ENCODE results near the gene HLA-A.
"Not testable (repeated sequence)": the region's sequence is repeated elsewhere in the genome, so short reads cannot be mapped to it uniquely, and the experiment has no call there.

Gene HLA-A

DNA sequence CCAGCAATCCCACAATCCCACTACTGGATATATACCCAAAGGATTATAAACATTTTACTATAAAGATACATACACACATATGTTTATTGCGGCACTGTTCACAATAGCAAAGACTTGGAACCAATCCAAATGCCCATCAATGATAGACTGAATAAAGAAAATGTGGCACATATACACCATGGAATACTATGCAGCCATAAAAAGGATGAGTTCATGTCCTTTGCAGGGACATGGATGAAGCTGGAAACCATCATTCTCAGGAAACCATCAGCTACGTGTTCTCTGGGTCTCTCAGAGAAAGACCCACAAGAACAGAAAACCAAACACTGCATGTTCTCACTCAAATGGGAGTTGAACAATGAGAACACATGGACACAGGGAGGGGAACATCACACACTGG, 21.4 kb downstream of the HLA-A start:
- DNase-seq: not testable (repeated sequence)

DNA sequence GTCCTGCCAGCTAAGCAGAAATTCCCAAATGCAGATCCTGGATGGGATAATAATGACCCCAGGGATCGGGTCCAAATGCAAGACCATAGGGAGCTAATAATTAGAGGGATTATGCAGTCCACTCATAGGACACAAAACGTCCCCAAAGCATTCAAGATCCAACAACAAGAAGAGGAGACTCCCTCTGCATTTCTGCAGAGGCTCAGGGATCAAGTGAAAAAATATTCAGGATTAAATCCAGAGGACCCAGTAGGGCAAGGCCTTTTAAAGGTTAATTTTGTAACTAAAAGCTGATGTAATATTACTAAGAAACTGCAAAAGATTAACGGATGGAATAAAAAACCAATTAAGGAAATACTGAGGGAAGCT, 22.2 kb downstream of the HLA-A start:
- DNase-seq: no peak

DNA sequence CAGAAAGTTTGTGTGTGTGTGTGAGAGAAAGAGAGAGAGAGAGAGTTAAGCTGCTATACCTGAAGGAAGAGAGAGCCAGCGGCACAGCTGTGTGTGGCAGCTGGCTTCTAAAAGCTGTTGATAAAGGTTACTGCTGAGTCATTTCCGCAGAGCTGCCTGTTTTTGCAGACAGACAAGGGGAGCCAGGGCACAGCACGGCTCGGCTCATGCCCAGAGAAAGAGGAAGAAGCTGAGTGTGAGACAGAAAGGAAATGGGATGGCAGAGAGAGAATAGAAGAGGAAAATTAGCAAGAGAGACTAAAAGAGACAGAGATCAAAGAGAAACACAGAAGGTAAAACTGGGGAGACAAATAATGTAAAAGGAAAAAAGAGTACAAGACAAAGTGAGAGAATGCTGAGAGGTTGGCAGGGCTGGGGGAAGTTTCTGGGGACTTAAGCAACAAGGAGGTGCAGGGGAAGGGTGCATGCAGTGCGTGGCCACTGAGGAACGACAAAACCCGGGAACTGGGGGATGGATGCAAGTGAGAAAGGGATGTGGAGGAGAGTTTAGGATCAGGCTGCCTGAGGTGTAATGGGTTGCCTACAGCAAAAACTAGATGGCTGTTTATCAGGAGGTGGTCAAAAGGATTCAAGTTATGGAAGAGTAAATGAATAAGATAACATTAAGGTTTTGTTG, 22.7 kb downstream of the HLA-A start:
- peak; percentile 90 for DNase-seq

DNA sequence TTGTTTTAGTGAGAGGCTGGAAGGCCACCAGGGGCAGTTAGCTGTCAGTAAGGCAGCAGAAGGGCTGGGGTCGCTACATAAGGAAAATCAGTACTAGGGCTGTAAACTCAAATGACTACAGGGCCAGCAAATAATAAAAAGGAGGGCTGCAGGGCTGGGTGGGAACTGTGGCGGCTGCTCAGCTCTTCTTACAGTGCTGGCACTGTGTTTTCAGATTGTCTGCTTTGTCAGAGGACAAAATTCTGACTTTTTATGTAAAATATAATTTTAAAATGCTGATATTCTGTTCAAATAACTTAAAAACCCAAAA, 23.2 kb downstream of the HLA-A start:
- DNase-seq: no peak

DNA sequence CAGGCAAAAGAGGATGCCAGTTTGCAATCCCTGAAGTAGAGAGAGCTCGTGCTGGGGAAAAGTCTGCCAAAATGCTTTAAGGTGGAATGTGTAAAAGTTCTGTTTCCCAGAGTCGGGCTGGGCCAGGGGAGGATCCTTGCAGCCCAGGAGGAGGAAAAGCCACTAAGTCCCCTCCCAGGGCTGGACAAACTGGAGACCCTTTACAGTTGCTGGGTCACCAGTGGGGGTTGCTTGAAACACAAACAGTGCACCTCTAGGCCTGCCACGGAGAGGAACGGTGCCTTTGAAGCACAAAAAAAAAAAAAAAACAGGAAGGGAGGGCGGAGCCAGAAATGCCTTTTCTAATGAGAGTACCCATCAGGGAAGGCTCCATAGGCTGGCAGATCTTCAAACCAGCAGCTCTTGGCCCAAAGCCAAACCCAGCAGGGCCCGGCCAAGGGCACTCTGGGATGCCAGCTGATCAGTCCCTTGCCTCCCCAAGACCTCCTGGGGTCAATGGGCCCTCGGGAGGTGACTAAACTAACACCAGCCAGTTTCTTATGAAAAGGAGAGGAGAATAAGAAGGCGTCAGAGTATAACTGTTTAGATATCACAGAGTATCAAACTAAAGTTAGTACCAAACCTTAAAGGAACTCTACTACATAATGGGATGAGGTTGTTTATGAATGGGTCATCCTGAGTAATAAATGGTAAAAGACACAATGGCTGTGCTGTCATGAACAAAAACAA, 23.7 kb downstream of the HLA-A start:
- peak; percentile 88 for DNase-seq

DNA sequence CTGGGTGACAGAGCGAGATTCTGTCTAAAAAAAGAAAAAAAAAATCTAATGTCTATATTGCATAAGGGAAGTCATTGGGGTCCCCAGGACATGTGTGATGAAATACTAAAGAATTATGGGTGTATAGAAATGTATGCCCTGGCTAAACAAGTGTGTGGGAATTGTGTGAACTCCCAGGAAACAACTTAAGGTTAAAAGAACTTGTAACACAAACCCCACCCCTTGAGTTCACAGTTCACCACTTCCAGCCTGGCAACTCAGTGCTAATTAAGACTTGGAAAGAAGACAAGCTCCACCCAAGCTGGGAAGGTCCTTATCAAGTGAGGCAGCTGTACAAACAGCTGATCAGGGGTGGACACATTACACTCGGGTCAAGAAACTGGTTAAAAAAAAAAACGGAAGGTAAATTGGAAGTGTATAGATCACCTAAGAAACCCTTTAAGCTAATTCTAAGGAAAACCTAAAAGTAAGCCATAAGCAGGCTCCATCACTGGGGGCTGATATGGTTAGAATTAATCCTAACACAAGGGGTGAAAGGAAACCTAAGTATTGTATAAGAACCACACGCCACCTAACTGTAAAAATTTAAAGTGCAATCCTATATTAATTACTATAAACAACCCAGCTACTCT, 25.2 kb downstream of the HLA-A start:
- peak; percentile 80 for DNase-seq

DNA sequence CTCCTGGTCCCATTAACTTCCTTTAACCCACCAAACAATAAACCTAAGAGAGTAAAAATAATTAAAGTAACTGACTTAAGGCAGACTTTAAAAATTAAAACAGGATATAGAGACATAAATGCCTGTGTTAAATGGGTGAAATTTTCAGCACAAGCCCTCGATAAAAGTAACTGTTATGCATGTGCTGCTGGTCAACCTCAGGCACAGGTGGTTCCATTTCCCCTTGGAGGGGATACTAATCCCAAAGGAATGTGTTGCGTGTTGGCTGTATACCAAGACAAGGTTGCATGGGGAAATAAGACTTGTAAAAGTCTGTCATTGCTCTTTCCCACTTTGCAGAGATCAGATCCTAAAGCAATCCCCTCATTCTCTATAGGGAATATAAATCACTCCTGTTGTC, 25.8 kb downstream of the HLA-A start:
- no peak for DNase-seq

DNA sequence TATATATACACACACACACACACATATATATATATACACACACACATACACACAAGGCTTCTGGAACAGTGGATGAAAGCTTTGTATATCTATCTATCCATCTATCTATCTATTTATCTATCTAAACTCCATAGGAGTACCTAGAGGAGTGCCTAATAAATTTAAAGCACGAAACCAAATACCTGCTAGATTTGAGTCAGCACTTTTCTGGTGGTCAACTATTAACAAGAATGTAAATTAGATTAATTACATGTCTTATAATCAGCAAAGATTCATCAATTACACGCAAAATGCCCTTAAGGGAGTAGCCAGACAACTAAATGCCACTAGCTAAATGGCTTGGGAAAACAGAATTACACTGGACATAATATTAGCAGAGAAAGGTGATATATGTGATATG, 26.6 kb downstream of the HLA-A start:
- no peak for DNase-seq

DNA sequence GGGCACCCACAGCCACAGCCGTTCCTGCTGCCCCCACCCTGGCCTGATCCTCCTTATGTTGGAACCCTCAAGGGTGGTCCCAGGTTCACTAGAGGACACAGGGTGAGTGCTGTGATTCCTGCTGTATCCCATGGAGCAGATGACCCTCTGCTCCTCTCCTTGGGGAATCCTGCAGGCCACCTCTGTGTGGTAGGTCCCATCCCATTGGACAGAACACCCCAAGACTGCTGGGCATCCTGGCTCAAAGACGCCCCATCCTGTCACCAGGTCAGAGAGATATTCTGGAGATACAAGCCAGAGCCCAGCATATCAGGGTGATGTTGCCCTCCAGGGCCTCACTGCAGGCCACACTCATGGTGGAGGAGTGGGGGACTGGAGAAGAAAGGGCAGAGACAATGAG, 28.4 kb downstream of the HLA-A start:
- DNase-seq: no peak

DNA sequence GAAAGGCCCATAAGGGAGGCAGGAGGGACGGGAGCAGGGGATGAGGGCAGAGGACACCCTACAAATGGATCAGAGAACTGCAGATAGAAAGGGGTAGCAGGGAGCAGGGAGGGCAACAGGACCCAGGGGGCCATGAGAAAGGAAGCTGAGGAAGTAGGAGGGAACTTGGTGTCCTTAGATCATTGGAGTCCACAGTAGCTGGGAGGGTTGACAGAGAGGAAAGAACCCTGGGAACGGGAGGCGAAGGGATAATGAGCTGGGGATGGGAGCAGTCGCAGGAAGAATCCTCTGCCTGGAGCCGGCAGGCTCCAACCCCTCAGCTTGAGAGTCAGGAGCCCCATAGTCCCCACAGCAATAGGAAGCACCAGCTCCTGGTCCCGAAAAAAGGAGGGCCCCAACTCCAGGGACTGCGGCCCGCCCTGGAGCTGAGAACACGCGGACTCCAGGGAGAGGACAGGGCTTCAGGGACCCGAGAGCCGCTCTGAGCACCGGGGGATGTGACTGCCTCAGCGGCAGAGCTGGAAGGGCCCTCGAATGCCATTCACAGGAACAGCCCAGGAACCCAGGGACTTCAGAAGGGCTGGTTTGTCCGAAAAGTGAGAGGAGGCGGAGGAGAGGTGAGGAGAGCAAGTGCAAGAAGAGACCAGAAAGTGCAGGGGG, 32.7 kb downstream of the HLA-A start:
- no peak for DNase-seq

DNA sequence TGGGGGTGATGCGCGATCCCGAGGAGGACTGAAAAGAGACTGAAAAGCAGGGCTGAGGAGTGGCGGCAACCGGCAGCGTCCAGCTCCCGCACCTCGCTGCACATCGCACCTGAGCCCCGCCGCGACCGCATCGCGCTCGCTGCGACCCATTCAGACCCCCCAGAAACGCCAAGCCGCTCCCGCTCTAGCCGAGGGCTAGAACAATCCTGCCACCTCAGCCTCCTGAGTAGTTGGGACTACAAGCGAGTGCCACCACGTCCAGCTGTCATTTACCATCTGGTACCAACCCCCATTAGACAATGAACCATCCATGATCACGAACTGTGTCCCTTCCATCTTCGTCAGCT, 33.2 kb downstream of the HLA-A start:
- no peak for DNase-seq

DNA sequence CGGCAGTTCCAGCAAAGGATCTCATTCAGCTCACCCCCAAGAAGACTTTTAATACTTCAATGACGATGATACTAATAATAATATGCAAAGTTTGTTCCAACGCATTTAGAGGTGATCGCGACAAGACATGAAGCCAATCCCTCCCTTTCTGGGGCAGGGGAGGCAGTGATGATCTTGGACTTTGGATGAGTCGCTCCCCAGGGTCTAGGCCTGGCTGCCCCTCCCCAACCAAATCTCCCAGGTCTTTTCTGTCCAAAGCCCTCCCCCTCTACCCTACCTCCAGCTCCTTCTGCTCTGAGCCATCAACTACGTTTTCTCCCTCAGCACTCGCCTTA, 33.9 kb downstream of the HLA-A start:
- no peak for DNase-seq

DNA sequence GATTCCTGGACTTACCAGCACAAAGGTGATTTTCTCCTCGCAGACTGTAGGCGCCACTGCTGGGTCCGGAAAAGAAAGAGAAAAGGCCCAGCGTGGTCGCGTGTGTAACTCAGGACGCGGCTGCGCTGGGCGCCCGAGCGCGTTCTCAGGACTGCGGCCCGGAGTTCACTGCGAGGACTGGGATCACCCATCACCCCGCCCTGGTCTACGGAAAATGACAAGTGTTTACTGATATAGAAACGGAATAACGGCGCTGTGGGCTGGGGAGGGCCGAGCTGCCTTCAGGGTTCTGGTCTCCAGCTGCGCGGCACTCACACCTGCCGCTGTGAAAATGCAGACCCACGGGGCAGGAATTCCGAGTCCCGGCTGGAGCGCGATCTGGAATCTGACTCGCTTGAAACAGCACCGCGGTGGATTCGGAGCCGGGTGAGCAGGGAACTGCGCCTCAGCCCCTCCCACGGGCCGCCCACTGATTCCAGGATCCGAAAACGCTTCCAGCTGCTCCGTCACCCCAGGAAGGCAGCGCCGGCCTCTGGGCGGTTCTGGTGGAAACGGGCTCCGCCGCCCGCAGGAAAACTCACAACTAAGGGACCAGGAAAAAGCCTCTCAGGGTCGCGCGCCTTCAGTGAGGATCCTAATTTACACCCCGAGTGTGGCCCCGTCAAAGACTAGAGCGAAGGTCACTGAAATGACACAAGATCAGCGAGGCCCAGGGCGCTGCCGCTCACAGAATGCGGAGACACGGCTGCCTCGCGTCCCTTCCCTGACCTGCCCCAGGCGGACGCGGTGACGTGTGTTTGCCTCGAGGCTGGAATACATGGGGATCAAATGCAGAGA, 34.5 kb downstream of the HLA-A start:
- DNase-seq: peak; percentile 71

DNA sequence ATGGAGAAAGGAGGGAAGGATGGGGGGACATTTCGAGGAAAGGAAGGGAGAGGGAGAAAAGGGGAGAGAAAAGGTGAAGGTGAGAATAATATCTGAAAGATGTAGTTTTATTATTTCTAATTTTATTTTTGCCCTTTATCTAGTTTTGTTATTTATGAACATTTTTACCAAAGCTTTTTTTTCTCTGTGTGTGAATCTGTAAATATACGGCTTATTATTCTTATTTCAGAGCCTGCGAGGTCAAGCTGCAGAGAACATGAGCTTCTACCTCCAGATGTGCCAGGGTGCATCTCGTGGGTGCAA, 35.0 kb downstream of the HLA-A start:
- DNase-seq: no peak

DNA sequence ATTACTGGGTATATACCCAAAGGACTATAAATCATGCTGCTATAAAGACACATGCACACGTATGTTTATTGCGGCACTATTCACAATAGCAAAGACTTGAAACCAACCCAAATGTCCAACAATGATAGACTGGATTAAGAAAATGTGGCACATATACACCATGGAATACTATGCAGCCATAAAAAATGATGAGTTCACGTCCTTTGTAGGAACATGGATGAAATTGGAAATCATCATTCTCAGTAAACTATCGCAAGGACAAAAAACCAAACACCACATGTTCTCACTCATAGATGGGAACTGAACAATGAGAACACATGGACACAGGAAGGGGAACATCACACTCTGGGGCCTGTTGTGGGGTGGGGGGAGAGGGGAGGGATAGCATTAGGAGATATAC, 37.7 kb downstream of the HLA-A start:
- not testable (repeated sequence) for DNase-seq

DNA sequence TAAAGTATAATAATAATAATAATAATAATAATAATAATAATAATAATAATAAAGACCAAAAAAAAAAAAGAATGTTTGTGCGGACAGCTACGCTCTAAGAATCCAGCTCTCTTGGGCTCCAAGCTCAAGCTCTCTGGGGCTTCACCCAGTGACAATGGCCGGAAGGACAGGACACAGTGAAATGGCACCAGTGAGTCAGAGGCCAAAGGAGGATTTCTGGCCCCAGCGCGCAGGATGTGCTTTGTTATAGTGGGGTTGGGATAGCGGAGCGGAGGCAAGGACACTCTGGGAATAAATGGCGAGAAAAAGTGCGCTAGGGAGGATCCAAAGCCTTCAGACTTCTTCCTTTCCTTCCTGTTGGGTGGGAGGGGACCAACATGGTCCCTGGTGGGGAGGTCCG, 38.2 kb downstream of the HLA-A start:
- DNase-seq: no peak

DNA sequence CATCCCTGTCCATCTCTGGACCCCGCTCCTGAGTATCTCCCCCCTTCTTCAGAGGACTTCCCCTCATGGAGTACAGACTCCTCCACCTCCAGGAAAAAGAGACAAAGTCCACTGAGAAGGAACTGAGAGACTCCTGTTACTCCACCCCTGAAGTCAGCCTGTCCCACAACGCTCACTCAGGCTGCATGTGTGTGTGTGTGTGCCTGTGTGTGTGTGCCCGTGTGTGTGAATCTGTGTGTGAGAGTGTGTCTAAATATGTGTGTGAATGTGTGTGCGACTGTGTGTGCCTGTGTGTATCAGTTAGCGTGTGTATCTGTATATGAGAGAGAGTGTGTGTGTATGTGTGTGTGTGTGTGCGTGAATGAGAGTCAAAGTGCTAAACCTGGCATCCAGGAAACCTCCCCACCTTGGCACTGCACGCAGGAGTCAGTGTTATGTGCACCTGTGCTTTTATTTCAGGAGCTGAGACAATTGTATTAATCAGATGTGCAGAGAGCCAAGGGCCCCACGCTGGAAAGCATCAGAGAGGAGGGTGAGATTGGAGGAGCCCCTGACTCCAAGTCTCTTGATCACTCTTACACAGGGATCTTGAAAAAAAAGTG, 39.0 kb downstream of the HLA-A start:
- DNase-seq: peak; percentile 29

DNA sequence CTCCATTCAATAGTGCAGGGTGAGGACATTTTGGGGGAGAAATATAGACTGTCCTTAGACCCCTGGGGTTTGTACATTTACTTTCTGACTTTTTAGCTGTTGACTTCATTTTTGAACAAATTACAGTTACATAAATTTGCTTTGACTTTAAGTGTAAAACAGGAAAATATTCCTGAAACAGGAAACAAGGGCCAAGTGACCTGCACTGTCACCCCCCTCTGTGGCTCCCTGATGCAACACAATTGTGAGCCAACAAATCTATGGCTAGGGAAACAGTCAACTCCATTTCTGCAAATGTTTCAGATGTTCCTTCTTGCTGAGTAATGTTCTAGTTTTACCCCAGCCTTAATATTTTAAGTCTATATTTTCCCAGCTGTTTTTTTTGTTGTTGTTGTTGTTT, 39.8 kb downstream of the HLA-A start:
- DNase-seq: no peak

DNA sequence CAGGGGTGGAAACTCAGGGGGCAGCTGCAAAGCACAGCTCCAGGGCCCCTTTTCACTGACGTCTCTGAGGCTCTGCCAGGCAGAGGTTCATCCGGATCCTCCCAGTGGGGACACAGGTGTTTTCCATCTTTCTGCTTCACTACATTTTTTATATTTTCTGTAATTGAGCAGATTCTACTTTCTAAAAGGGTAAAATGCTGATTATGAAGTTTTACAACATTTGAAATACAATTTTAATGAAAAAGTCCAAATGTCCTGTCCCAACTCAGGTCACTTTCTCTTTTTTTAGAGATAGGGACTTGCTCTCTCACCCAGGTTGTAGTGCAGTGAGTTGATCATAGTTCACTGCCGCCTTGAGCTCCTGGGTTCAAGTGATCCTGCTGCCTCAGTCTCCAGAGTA, 41.9 kb downstream of the HLA-A start:
- DNase-seq: no peak

DNA sequence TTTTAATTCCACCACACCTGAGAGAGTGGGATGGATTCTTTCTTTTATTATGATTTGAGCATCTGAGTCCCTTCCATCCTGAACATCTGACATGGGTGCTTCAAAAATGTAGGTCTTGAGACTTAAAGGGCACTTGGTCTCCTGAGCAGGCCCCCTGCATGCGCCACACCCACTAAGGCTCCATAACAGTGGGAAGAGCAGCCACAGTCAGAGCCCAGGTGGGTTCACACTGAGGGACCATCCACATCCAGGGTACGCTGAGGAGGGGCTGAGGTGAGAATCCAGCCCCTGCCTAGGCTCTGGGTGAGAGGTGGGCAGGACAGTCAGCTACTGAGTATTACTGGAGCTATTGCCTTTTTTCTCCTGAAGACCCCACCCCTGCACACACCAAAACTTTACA, 42.7 kb downstream of the HLA-A start:
- no peak for DNase-seq

DNA sequence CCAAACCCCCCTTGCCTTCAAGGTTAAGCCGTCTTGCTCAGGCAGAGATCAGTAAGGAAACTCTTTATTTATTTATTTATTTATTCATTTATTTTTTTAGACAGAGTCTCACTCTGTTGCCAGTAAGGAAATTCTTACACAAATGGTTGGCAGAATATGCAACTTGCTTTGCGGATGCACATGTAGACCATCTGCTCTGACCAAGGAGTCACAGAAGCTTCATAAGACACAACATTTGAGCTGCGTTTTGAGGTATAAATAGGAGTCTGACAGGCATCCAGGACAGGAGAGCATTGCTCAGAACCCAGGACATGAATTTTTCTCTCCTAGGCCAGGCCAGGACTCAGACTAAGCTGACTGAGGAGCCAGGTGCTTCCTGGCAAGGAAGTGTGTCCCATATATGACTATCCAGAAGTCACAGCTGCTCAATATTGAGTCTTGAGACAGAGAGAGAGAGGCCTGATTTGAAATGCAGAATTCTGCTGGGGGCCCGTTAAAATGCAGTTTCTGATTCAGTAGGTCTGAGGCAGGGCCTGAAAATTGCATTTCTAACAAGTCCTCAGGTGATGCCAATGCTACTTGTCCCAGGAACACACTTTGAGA, 43.9 kb downstream of the HLA-A start:
- no peak for DNase-seq

DNA sequence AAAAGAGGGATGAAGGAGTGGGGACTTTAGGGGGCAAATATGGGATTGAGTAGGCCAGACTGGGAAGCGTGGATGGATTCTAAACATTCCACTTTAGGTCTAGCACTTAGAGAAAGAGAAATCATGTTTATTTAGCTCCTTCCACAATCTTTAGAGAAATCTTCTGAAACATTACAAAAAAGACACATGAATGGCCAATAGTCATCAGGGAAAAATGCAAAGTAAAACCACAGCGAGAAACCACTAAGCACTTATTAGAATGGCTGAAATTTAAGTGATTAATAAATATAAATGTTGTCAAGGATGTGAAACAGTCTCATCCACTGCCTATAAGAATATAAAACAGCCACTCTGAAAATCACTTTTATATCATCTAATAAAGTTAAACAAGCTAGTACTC, 46.9 kb downstream of the HLA-A start:
- DNase-seq: no peak

DNA sequence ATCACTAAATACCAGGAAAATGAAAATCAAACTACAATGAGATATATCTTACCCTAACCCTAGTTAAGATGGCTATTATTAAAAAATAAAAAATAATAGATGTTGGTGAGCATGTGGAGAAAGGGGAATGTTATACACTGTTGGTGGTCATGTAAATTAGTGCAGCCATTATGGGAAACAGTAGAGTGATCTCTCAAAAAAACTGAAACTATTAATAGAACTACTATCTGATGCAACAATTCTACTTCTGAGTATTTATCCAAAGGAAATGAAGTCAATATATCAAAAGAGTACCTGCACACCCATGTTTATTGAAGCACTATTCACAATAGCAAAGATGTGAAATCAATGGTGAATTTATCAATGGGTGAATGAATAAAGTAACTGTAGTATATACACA, 48.6 kb downstream of the HLA-A start:
- no peak for DNase-seq

Data from NCI-H1105 treated with DMSO at 0.1 percent for 48 hours (cell line).